GM21717 (cell line): ENCODE measurements around the gene MEGF11.

Experiments used
- ATAC-seq: cut with Tn5 transposase; IDR thresholded peaks from one replicate; pipeline ENCODE4 v1.9.1; 2021; ENCODE audit warnings: mild to moderate bottlenecking, moderate library complexity; ENCODE audit not compliant: unreplicated experiment

The MEGF11 gene

GRCh38 chr15:65926899-65927298 lies 326.7 kb downstream of the MEGF11 start:
- ATAC-seq: no peak

GRCh38 chr15:65926459-65926858 lies 327.1 kb downstream of the MEGF11 start:
- ATAC-seq: no peak

- no peak for ATAC-seq
These were observed 328.2 kb downstream of the MEGF11 start for GRCh38 chr15:65925338-65925737.

GRCh38 chr15:65924004-65924403 lies 329.5 kb downstream of the MEGF11 start:
- ATAC-seq: no peak

- ATAC-seq: no peak
These were observed 330.3 kb downstream of the MEGF11 start for GRCh38 chr15:65923264-65923663.

GRCh38 chr15:65922621-65923020 lies 330.9 kb downstream of the MEGF11 start:
- ATAC-seq: no peak

- no peak for ATAC-seq
These were observed 331.8 kb downstream of the MEGF11 start for GRCh38 chr15:65921780-65922179.

GRCh38 chr15:65920825-65921309 lies 332.7 kb downstream of the MEGF11 start:
- no peak for ATAC-seq

GRCh38 chr15:65920121-65920520 lies 333.4 kb downstream of the MEGF11 start:
- ATAC-seq: no peak

- ATAC-seq: no peak
These were observed 334.2 kb downstream of the MEGF11 start for GRCh38 chr15:65919353-65919752.

GRCh38 chr15:65918945-65919344 lies 334.6 kb downstream of the MEGF11 start:
- ATAC-seq: no peak

- ATAC-seq: no peak
These were observed 335.1 kb downstream of the MEGF11 start for GRCh38 chr15:65918357-65918920.

- no peak for ATAC-seq
These were observed 335.6 kb downstream of the MEGF11 start for GRCh38 chr15:65917936-65918335.

- ATAC-seq: peak; percentile 8
These were observed 336.2 kb downstream of the MEGF11 start for GRCh38 chr15:65917407-65917756.

GRCh38 chr15:65916664-65917406 lies 336.7 kb downstream of the MEGF11 start:
- peak; percentile 66 for ATAC-seq

GRCh38 chr15:65916041-65916663 lies 337.4 kb downstream of the MEGF11 start:
- ATAC-seq: no peak

- ATAC-seq: no peak
These were observed 338.3 kb downstream of the MEGF11 start for GRCh38 chr15:65914981-65915925.

- no peak for ATAC-seq
These were observed 339.2 kb downstream of the MEGF11 start for GRCh38 chr15:65914386-65914785.

GRCh38 chr15:65913631-65914199 lies 339.8 kb downstream of the MEGF11 start:
- no peak for ATAC-seq

GRCh38 chr15:65912235-65912634 lies 341.3 kb downstream of the MEGF11 start:
- no peak for ATAC-seq

- no peak for ATAC-seq
These were observed 343.2 kb downstream of the MEGF11 start for GRCh38 chr15:65910341-65910740.
